Small intestine (tissue), 7 donors: ENCODE results near the gene CASP2. TPM values are rescaled to one million over a fixed set of nuclear protein-coding genes. Genes with fewer than 3 reads are reported as not detected.
A peak's percentile ranks its signal among the peaks of the same experiment; 100 is the strongest.

ENCODE experiments used
- DNase-seq, 2 donors: peaks; one replicate each; pipeline versions ENCODE4 v3.0.0 to v3.0.0-alpha.2; 2013
- FAIRE-seq: peaks from 2 replicates; lab custom pipeline; 2012; peaks lifted over from hg19 to GRCh38; lab: Jason Lieb, UNC
- H3K27ac ChIP-seq, 3 donors: one replicate each; pipeline ENCODE4 v1.5.1; 2013; ENCODE audit warnings: low read length in 2 of 3, mild to moderate bottlenecking in 2 of 3, control low read depth in 1 of 3, inconsistent platforms in 1 of 3, low read depth in 1 of 3, moderate library complexity in 1 of 3
- H3K27me3 ChIP-seq, 3 donors: one replicate each; pipeline ENCODE4 v1.6.1; 2013; ENCODE audit warnings: low read length in 3 of 3, inconsistent platforms in 1 of 3; ENCODE audit not compliant: control insufficient read depth in 3 of 3, insufficient read depth in 3 of 3
- H3K36me3 ChIP-seq, 3 donors: one replicate each; pipeline ENCODE4 v1.6.1; 2013; ENCODE audit warnings: low read length in 3 of 3, inconsistent platforms in 1 of 3, low read depth in 1 of 3, mild to moderate bottlenecking in 1 of 3, moderate library complexity in 1 of 3; ENCODE audit not compliant: control insufficient read depth in 3 of 3, insufficient read depth in 2 of 3
- H3K4me1 ChIP-seq, 3 donors: one replicate each; pipeline ENCODE4 v1.6.1; 2013; ENCODE audit warnings: low read length in 2 of 3, inconsistent platforms in 1 of 3, low read depth in 1 of 3, mild to moderate bottlenecking in 1 of 3, moderate library complexity in 1 of 3; ENCODE audit not compliant: control insufficient read depth in 3 of 3, insufficient read depth in 2 of 3
- H3K4me3 ChIP-seq, 3 donors: one replicate each; pipeline ENCODE4 v1.5.1; 2013; ENCODE audit warnings: low read length in 3 of 3, control low read depth in 1 of 3, inconsistent platforms in 1 of 3, low read depth in 1 of 3, mild to moderate bottlenecking in 1 of 3, moderate library complexity in 1 of 3
- H3K9me3 ChIP-seq, 2 donors: one replicate each; pipeline ENCODE4 v1.6.1; 2013; ENCODE audit warnings: low read depth in 1 of 2, low read length in 1 of 2; ENCODE audit not compliant: control insufficient read depth in 2 of 2, insufficient read depth in 1 of 2
- WGBS, 3 donors: extraction: QIAGEN DNeasy Blood & Tissue Kit; methylation state at CpG; one replicate each; pipeline ENCODE4 v1.1.7; 2013; 5-methylcytosine and 5-hydroxymethylcytosine counted together
- polyA plus RNA-seq, 4 donors: library from polyadenylated mRNA; stranded (reverse) in 3 of 4; unstranded in 1 of 4; fragments of 200-250 nt in 3 of 4; fragments of 120-200 nt in 1 of 4; gene quantifications; one replicate each; pipeline versions ENCODE4 v1.2.1 to v1.2.3, GENCODE V29; 2013
- donor health status: healthy with polysubstance abuse.
- donor health status: control.
- donor health status: control.
- donor health status: Bipolar disorder and iron deficiency.
- donor health status: healthy.

Gene CASP2
- polyA plus RNA-seq, 4 donors = 4.9 to 29.8 (median 9.0) TPM

DNA sequence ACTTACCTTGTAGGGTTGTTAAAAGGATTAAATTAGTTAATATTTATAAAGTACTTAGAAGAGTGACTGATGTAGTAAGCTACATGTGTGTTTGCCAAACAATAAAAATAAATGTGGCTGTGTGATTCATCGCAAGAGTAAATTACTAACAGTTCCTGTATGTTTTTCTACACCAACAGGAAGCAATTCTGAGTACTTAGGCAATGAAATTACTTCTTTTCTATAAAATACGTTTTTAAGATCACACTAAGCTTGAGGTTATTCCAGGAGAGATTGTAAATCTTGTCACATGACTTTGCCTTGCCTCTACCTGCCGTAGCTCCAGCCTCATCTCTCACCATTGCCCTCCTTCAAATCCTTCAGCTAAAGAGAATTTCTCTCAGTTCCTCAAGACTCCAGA is 43.0 kb upstream of the CASP2 start:
- FAIRE-seq = peak; percentile 72
- WGBS, 3 donors = 7 to 32% (median 17%) methylated on average over 3 of the region's 3 CpGs
- H3K27ac ChIP-seq = peak overlapping the region in 2 of 3 donors; percentile 41 to 71
- peaks cover 0 to 10% of the 10 kb centered on the region in 2 donors for H3K9me3 ChIP-seq
- H3K4me3 ChIP-seq = no peak overlapping the region
- H3K27me3 ChIP-seq = no peaks in the 10 kb centered on the region
- H3K4me1 ChIP-seq = peaks cover 12 to 18% (median 13%) of the 10 kb centered on the region in 3 donors
- DNase-seq = peak; percentile 35 to 58
- no peaks in the 10 kb centered on the region for H3K36me3 ChIP-seq

DNA sequence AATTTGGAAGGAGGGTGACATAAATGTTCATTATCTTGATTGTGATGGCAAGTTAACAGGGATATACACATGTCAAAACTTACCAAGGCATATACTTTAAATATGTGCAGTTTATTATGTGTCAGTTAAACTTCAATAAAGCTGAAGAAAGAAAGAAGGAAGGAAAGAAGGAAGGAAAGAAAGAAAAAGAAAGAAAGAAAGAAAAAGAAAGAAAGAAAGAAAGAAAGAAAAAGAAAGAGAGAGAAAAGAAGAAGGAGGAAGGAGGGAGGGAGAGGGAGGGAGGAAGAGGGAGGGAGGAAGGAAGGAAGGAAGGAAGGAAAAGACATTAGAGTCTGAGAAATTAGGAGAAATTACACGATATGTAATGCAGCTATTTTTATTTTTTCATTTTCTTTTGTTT is 40.8 kb upstream of the CASP2 start:
- 54 to 63% (median 60%) methylated on average over 1 of the region's 1 CpG for WGBS, 3 donors

DNA sequence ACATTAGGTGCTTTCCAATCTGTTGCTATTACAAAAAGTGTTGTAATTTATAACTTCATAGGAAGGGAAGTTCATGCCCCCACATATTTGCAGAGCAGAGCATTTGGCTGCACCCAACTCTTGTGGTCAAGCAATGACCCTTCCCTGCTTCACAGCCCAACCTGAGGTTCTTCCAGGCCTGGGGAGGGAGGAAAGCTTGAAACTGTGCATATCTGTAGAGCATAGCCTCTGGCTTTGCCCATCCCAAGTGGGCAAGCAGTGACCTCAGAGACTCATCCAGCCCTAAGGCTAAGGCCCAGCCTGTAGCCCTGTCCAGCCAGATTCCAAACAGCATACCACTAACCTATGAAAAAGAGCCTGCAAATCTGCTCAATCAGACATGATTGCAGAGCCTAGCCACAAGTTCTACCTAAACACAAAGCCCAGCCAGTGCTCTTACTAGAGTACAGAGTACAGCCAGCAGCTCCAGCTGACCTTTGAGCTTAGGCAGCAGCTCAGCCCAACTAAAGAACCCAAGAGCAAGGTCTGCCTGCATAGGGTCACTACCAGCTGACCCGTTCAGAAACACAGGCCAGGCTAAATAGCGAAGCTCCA is 39.3 kb upstream of the CASP2 start:
- H3K4me3 ChIP-seq = no peak overlapping the region
- peaks cover 7 to 10% (median 9%) of the 10 kb centered on the region in 3 donors for H3K4me1 ChIP-seq
- peak; percentile 48 to 91 for DNase-seq
- peaks cover 0 to 13% of the 10 kb centered on the region in 2 donors for H3K9me3 ChIP-seq
- H3K27me3 ChIP-seq = no peaks in the 10 kb centered on the region
- H3K36me3 ChIP-seq = no peaks in the 10 kb centered on the region
- FAIRE-seq = no peak
- peak overlapping the region; percentile 1 to 58 (median 36) for H3K27ac ChIP-seq
- 46 to 76% (median 50%) methylated on average over 2 of the region's 2 CpGs for WGBS, 3 donors

More for the DNA sequence above, 40.8 kb upstream of the CASP2 start:
- no peak overlapping the region for H3K4me3 ChIP-seq
- no peaks in the 10 kb centered on the region for H3K27me3 ChIP-seq
- no peak for FAIRE-seq
- no peak overlapping the region for H3K27ac ChIP-seq
- no peaks in the 10 kb centered on the region for H3K36me3 ChIP-seq
- peaks cover 9 to 18% (median 13%) of the 10 kb centered on the region in 3 donors for H3K4me1 ChIP-seq
- H3K9me3 ChIP-seq = peaks cover 0 to 10% of the 10 kb centered on the region in 2 donors
- no peak for DNase-seq

DNA sequence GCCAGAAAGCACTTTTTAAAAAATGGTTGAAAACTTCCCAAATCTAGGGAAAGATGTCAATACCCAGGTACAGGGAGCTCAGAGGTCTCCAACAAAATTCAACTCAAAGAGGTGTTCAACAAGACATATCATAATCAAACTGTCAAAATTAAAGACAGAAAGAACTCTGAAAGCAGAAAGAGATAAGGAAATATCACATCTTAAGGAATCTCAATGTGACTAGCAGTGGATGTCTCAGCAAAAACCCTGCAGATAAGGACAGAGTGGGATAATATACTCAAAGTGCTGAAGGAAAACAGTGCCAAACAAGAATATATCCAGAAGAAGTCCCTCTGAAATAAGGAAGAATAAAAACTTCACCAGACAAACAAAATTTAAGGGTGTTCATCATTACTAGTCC is 38.0 kb upstream of the CASP2 start:
- DNase-seq (no peak), FAIRE-seq (no peak)
- no peak overlapping the region for H3K4me3 ChIP-seq
- no peak overlapping the region for H3K27ac ChIP-seq
- H3K27me3 ChIP-seq = no peaks in the 10 kb centered on the region
- H3K36me3 ChIP-seq = no peaks in the 10 kb centered on the region
- H3K9me3 ChIP-seq = peaks cover 0 to 13% of the 10 kb centered on the region in 2 donors
- H3K4me1 ChIP-seq = peaks cover 3 to 7% (median 6%) of the 10 kb centered on the region in 3 donors

DNA sequence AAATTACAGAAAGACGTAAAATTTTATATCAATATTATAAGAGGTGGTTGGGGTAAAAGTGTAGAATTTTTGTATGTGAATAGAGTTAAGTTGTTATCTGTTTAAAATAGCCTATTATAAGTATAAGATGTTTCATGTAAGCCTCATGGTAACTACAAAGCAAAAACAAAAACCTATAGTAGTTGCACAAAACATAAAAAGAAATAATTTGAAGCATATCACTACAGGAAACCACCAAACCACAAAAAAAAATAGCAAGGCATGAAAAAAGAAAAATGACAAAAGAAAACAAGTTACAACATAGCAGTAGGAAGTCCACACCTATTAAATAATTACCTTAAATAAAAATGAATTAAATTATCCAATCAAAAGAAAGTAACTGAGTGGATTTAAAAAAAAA is 37.3 kb upstream of the CASP2 start:
- DNase-seq = no peak
- H3K4me3 ChIP-seq = no peak overlapping the region
- no peak overlapping the region for H3K27ac ChIP-seq
- 63 to 78% (median 74%) methylated on average over 1 of the region's 1 CpG for WGBS, 3 donors
- no peaks in the 10 kb centered on the region for H3K36me3 ChIP-seq
- peaks cover 0 to 13% of the 10 kb centered on the region in 2 donors for H3K9me3 ChIP-seq
- no peaks in the 10 kb centered on the region for H3K27me3 ChIP-seq
- H3K4me1 ChIP-seq = peaks cover under 1 to 3% (median 2%) of the 10 kb centered on the region in 3 donors
- FAIRE-seq = peak; percentile 95

DNA sequence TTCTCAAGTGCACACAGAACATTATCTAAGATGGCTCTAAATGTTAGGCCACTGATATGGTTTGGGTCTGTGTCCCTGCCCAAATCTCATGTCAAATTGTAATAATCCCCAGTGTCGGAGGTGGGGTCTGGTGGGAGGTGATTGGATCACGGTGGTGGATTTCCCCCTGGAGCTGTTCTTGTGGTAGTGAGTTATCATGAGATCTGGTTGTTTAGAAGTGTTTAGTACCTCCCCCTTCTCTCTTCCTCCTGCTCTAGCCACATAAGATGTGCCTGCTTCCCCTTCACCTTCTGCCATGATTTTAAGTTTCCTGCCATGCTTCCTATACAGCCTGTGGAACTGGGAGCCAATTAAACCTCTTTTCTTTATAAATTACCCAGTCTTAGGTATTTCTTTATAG is 36.1 kb upstream of the CASP2 start:
- H3K36me3 ChIP-seq = no peaks in the 10 kb centered on the region
- FAIRE-seq (no peak), DNase-seq (no peak)
- H3K4me3 ChIP-seq = no peak overlapping the region
- 70 to 88% (median 79%) methylated on average over 2 of the region's 2 CpGs for WGBS, 3 donors
- H3K27ac ChIP-seq = peak overlapping the region in 1 of 3 donors; percentile 11
- peaks cover 0 to 13% of the 10 kb centered on the region in 2 donors for H3K9me3 ChIP-seq
- no peaks in the 10 kb centered on the region for H3K27me3 ChIP-seq
- H3K4me1 ChIP-seq = peaks cover 0 to 3% (median 2%) of the 10 kb centered on the region in 3 donors

DNA sequence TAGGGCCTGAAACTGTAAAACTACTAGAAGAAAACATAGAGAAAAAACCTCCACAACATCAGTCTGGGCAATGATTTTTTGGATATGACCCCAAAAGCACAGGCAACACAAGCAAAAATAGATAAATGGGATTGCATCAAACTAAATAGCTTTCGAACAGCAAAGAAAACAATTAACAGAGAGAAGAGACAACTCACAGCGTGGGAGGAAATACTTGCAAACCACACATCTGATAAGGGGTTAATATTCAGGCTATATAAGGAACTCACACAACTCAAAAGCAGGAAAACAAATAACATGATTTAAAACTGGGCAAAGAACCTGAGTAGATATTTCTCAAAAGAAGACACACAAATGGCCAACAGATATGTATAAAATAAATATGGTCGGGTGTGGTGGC is 32.6 kb upstream of the CASP2 start:
- Histone ChIP-seq H3K4me3 (no peak overlapping the region), H3K27me3 (no peaks in the 10 kb centered on the region), H3K4me1 (peaks cover 0 to 14% (median 3%) of the 10 kb centered on the region in 3 donors), H3K9me3 (peaks cover 0 to 3% of the 10 kb centered on the region in 2 donors), H3K36me3 (no peaks in the 10 kb centered on the region), H3K27ac (no peak overlapping the region)
- WGBS, 3 donors = 65 to 78% (median 71%) methylated on average over 3 of the region's 3 CpGs
- FAIRE-seq (no peak), DNase-seq (no peak)

DNA sequence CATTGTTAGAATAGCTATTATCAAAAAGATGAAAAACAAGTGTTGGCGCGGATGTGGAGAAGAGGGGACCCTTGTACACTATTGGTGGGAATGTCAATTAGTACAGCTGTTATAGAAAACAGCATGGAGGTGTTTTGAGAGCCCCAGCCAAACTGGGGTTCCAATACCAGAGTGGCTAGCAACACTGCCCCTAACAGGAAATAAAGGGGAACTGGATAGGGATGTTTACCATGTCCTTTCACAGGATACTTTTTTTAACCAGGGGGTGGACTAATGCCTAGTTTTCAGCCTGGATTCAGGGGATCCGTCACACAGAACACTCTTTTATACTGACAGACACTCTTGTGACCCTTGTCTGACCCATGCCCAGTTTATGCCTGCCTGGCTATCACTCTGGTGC is 31.8 kb upstream of the CASP2 start:
- H3K9me3 ChIP-seq = peaks cover 0 to 3% of the 10 kb centered on the region in 2 donors
- H3K4me1 ChIP-seq = peaks cover 0 to 14% (median 3%) of the 10 kb centered on the region in 3 donors
- no peak overlapping the region for H3K27ac ChIP-seq
- FAIRE-seq (no peak), DNase-seq (no peak)
- no peaks in the 10 kb centered on the region for H3K36me3 ChIP-seq
- H3K4me3 ChIP-seq = no peak overlapping the region
- WGBS, 3 donors = 84 to 87% (median 85%) methylated on average over 3 of the region's 3 CpGs
- no peaks in the 10 kb centered on the region for H3K27me3 ChIP-seq
